Transverse colon (tissue), 4 donors: ENCODE data around the gene MCFD2.

Experiments used
- CTCF ChIP-seq, 5 experiments: fragments of 200-600 bp in 3 of 5; fragments of 450-650 bp in 2 of 5; sonication (generic) in 3 of 5; IDR thresholded peaks; 1 replicate in 2 of 5; 2 replicates in 3 of 5; pipeline ENCODE4 v1.5.1; 2016 to 2017; ENCODE audit warnings: antibody characterized with exemption in 5 of 5, inconsistent platforms in 3 of 5, mild to moderate bottlenecking in 2 of 5, moderate library complexity in 1 of 5
- EP300 ChIP-seq: sonication (generic); formaldehyde crosslinking; IDR thresholded peaks from one replicate; pipeline ENCODE4 v1.6.1; 2017; ENCODE audit warnings: antibody characterized with exemption, low read depth
- POLR2A ChIP-seq: fragments of 450-650 bp; IDR thresholded peaks from one replicate; pipeline ENCODE4 v1.6.1; 2016; ENCODE audit warnings: antibody characterized with exemption, mild to moderate bottlenecking, moderate library complexity
- POLR2AphosphoS5 ChIP-seq, 3 donors: sonication (generic); formaldehyde crosslinking; IDR thresholded peaks; one replicate each; pipeline ENCODE4 v1.6.1; 2016; ENCODE audit warnings: antibody characterized with exemption in 3 of 3

- TF ChIP-seq EP300 (no peak), POLR2AphosphoS5 (IDR thresholded peaks at IDR 0.05) (no peak), POLR2A (no peak), CTCF (IDR thresholded peaks at IDR 0.05) (no peak)
These were observed 36.6 kb upstream of the MCFD2 start for GRCh38 chr2:46952171-46952570.
